ENCODE data around the gene MYADML2. TPM values are rescaled to one million over a fixed set of nuclear protein-coding genes. Genes with fewer than 3 reads are reported as not detected.

The MYADML2 gene
- total and polyA plus RNA-seq, 11 donors, result 0.19 to 11.2 (median 3.9) TPM

DNA sequence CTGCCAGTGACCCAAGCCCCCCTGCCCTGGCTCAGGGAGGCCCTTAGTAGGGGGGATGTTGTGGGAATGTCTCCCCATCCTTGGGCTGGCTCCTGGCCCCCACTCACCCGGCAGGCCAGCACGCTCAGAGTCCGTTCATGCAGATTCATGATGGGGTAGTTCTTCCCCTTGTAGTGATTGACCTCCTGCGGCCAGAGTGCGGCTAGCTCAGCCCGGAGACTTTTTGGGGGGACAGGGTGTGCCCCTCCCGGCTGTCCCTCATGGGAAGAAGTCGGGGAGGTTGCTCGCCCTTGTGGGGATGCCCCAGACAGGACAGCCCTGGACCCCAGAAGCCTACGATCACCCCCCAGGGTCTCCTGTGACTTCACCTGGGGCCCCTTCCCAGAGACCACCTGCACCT, 41.0 kb downstream of the MYADML2 start:
- no peak overlapping the region for H3K27ac ChIP-seq
- H3K4me1 ChIP-seq, result peaks cover 9 to 32% (median 16%) of the 10 kb centered on the region in 12 donors
- DNase-seq, result no peak
- H3K27me3 ChIP-seq, result peaks cover 0 to 19% (median 0%) of the 10 kb centered on the region in 9 donors
- H3K9me3 ChIP-seq, result no peaks in the 10 kb centered on the region
- no peak for ATAC-seq
- TF ChIP-seq, protein P1, sequence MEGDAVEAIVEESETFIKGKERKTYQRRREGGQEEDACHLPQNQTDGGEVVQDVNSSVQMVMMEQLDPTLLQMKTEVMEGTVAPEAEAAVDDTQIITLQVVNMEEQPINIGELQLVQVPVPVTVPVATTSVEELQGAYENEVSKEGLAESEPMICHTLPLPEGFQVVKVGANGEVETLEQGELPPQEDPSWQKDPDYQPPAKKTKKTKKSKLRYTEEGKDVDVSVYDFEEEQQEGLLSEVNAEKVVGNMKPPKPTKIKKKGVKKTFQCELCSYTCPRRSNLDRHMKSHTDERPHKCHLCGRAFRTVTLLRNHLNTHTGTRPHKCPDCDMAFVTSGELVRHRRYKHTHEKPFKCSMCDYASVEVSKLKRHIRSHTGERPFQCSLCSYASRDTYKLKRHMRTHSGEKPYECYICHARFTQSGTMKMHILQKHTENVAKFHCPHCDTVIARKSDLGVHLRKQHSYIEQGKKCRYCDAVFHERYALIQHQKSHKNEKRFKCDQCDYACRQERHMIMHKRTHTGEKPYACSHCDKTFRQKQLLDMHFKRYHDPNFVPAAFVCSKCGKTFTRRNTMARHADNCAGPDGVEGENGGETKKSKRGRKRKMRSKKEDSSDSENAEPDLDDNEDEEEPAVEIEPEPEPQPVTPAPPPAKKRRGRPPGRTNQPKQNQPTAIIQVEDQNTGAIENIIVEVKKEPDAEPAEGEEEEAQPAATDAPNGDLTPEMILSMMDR (IDR thresholded peaks at IDR 0.05), result no peak
- TF ChIP-seq POLR2A (IDR thresholded peaks at IDR 0.05), result no peak
- H3K4me3 ChIP-seq, result no peak overlapping the region
- intact Hi-C loops (cut with DNase I), result no loop called here
- H3K36me3 ChIP-seq, result peaks cover 0 to 44% (median 3%) of the 10 kb centered on the region in 9 donors
- WGBS, 4 donors, result 89 to 96% (median 93%) methylated on average over 5 to 10 of the region's 10 CpGs

DNA sequence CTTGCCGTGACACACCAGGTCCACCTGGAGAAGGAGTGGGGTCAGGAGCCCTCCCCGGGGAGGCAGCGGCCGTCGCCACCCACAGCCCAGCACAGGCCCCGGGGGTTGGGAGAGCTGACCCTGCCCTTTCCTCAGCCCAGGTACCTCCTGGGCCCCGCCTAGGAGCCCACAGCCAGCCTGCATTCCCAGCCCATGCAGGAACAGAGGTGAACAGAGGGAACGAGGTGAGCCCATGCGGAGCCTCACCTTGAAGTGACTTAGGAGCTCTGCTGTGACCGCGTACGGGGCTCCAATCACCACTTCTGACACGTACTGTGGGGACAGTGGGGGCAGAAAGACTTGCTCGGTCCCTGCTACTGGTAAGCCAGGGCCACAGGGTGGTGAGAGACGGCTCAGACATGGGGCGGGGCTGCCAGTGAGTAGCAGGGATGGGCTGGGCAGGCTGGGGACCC, 41.6 kb downstream of the MYADML2 start:
- TF ChIP-seq POLR2A (IDR thresholded peaks at IDR 0.05), result no peak
- TF ChIP-seq, protein P1 (IDR thresholded peaks at IDR 0.05), result no peak
- Histone ChIP-seq H3K9me3 (no peaks in the 10 kb centered on the region), H3K36me3 (peaks cover 0 to 46% (median 4%) of the 10 kb centered on the region in 9 donors), H3K27ac (no peak overlapping the region), H3K4me1 (peaks cover 7 to 26% (median 14%) of the 10 kb centered on the region in 12 donors), H3K27me3 (peaks cover 0 to 19% (median 0%) of the 10 kb centered on the region in 9 donors), H3K4me3 (no peak overlapping the region)
- ATAC-seq (no peak), DNase-seq (peak in 1 of 5 donors; percentile 58)
- WGBS, 4 donors, result 93 to 96% (median 95%) methylated on average over 12 to 16 of the region's 16 CpGs
- intact Hi-C loops (cut with DNase I), result no loop called here

DNA sequence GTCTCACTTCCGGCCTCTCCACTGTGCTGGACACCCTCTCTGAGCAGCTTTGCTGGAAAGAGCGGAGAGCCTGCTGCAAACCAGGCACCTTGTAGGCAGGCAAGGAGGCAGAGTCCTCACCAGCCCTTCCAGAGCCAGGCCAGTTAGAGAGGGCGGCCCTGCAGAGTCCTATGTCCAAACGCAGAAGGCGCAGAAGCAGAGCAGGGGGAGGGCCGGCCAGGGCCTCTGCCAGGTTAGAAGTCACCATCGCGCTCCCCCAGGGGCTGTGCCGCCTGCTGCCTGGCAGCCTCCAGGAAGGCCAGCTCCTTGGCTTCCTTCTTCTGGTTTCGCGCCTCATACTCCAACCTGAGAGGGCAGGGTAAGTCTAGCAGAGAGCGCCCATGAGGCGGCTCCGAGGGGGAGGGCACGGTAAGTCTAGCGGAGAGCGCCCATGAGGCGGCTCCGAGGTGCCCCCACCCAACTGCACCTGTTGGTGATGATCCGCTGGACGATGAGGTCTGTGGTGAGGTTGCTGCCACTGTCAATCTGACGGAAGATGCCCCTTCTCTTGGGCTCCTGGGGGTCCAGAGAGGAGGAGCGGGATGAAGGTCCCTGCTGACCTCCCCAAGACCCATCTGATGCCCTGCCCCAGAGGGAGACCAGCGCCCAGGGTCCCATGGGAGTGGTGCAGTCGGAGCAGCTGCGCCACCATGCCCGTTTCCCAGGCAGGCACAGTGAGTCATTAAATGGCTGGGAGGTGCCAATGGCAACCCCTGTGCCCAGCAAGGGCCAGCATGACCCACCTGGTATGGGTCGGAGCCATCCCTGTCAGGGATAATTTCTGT, 42.2 kb downstream of the MYADML2 start:
- no peak overlapping the region for H3K4me3 ChIP-seq
- peaks cover 0 to 53% (median 10%) of the 10 kb centered on the region in 9 donors for H3K36me3 ChIP-seq
- intact Hi-C loops (cut with DNase I), result no loop called here
- peaks cover 0 to 19% (median 0%) of the 10 kb centered on the region in 9 donors for H3K27me3 ChIP-seq
- no peak for TF ChIP-seq POLR2A (IDR thresholded peaks at IDR 0.05)
- TF ChIP-seq, protein P1 (IDR thresholded peaks at IDR 0.05), result no peak
- H3K4me1 ChIP-seq, result peaks cover 1 to 20% (median 7%) of the 10 kb centered on the region in 12 donors
- DNase-seq (peak in 1 of 5 donors; percentile 53), ATAC-seq (no peak)
- 90 to 96% (median 92%) methylated on average over 18 to 28 of the region's 28 CpGs for WGBS, 4 donors
- H3K9me3 ChIP-seq, result no peaks in the 10 kb centered on the region
- H3K27ac ChIP-seq, result no peak overlapping the region

DNA sequence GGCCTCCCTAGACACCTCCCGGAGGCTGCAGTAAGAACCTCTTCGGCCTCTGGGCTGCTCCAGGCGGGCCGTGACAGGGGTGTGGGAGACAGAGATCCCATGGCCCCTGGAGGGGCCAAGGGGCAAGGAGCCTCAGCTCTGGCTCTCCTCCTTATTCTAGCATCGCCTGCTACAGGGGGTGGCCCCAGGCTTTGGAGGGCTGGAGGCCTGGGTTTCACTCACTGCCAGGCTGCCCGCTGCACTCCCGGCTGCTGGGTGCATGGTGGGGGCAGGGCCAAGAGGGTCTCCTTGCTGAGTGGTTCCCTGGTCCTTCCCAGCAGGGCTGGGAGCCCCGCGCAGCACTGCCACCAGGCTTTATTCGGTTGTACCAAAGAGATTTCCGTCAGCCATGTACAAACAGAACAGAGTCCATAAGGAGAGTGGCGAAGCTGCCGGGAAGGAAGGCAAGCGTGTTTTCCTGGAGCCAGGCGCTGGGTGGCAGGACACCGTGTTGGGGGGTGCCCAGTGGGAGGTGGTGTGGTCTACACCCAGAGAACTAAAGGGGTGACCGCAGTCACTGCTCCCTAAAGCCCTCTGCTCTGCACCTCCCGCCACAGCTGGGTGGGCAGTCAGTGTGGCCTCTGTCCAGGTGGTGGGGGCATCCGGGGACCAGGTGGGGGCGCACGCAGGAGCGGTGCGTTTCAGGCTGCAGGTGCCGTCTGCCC, 43.0 kb downstream of the MYADML2 start:
- DNase-seq (peak in 3 of 5 donors; percentile 17 to 33 (median 20)), ATAC-seq (no peak)
- WGBS, 4 donors, result 92 to 94% (median 94%) methylated on average over 17 to 24 of the region's 24 CpGs
- peaks cover 0 to 15% (median 7%) of the 10 kb centered on the region in 12 donors for H3K4me1 ChIP-seq
- H3K9me3 ChIP-seq, result no peaks in the 10 kb centered on the region
- H3K27ac ChIP-seq, result no peak overlapping the region
- peaks cover 0 to 19% (median 0%) of the 10 kb centered on the region in 9 donors for H3K27me3 ChIP-seq
- intact Hi-C loops (cut with DNase I), result no loop called here
- peaks cover 0 to 58% (median 18%) of the 10 kb centered on the region in 9 donors for H3K36me3 ChIP-seq
- H3K4me3 ChIP-seq, result no peak overlapping the region
- TF ChIP-seq POLR2A (IDR thresholded peaks at IDR 0.05), result no peak
- TF ChIP-seq, protein P1 (IDR thresholded peaks at IDR 0.05), result no peak
